Epidermal melanocyte (primary cell): ENCODE results near the gene TMEM271.

Experiments
- DNase-seq: peaks from one replicate; pipeline ENCODE4 v3.0.0; 2011; ENCODE audit warnings: low spot score; ENCODE audit not compliant: insufficient read length

The TMEM271 gene

GRCh38 chr4:579543-580175 lies 3.6 kb upstream of the TMEM271 start:
- DNase-seq: no peak

GRCh38 chr4:578451-579443 lies 2.7 kb upstream of the TMEM271 start:
- no peak for DNase-seq

GRCh38 chr4:577499-578450 lies 1.7 kb upstream of the TMEM271 start:
- DNase-seq: no peak

GRCh38 chr4:576991-577498 lies 950 bp upstream of the TMEM271 start:
- DNase-seq: no peak

- DNase-seq: no peak
Observed at GRCh38 chr4:575281-576141, 584 bp downstream of the TMEM271 start.

GRCh38 chr4:574346-575161 lies 1.5 kb downstream of the TMEM271 start:
- DNase-seq: no peak

GRCh38 chr4:573122-573892 lies 2.8 kb downstream of the TMEM271 start:
- no peak for DNase-seq

GRCh38 chr4:572594-572993 lies 3.5 kb downstream of the TMEM271 start:
- DNase-seq: no peak

- no peak for DNase-seq
Observed at GRCh38 chr4:571838-572572, 4.1 kb downstream of the TMEM271 start.

GRCh38 chr4:570754-571153 lies 5.3 kb downstream of the TMEM271 start:
- no peak for DNase-seq

- DNase-seq: no peak
Observed at GRCh38 chr4:569958-570667, 6.0 kb downstream of the TMEM271 start.

- DNase-seq: no peak
Observed at GRCh38 chr4:568962-569361, 7.1 kb downstream of the TMEM271 start.

- no peak for DNase-seq
Observed at GRCh38 chr4:568351-568652, 7.8 kb downstream of the TMEM271 start.

GRCh38 chr4:567457-568350 lies 8.4 kb downstream of the TMEM271 start:
- no peak for DNase-seq

- DNase-seq: no peak
Observed at GRCh38 chr4:566508-567295, 9.4 kb downstream of the TMEM271 start.

GRCh38 chr4:566035-566434 lies 10.1 kb downstream of the TMEM271 start:
- DNase-seq: no peak
